GM18868 (cell line): ENCODE measurements around the gene TXLNA.
A peak's percentile ranks its signal among the peaks of the same experiment; 100 is the strongest.

Experiments
- ATAC-seq: cut with Tn5 transposase; IDR thresholded peaks from one replicate; pipeline ENCODE4 v1.9.1; 2021; ENCODE audit warnings: mild to moderate bottlenecking, moderate library complexity; ENCODE audit not compliant: unreplicated experiment

Gene TXLNA

GRCh38 chr1:32208469-32208868 is 29.0 kb downstream of the TXLNA start:
- no peak for ATAC-seq

- no peak for ATAC-seq
Observed at GRCh38 chr1:32208891-32209328, 29.4 kb downstream of the TXLNA start, which contains the start of gene DCDC2B. Gene DCDC2B (plus strand): TSS chr1:32209089. CDS start chr1:32209094, 5 bp downstream.

- ATAC-seq, result no peak
Observed at GRCh38 chr1:32215629-32216480, 36.4 kb downstream of the TXLNA start.

GRCh38 chr1:32216566-32216965 is 37.1 kb downstream of the TXLNA start:
- no peak for ATAC-seq

GRCh38 chr1:32219022-32219421 is 39.5 kb downstream of the TXLNA start:
- ATAC-seq, result no peak

- ATAC-seq, result no peak
Observed at GRCh38 chr1:32220746-32221580, 41.5 kb downstream of the TXLNA start.

- no peak for ATAC-seq
Observed at GRCh38 chr1:32221581-32221979, 42.1 kb downstream of the TXLNA start.

- peak; percentile 84 for ATAC-seq
Observed at GRCh38 chr1:32221980-32222755, 42.7 kb downstream of the TXLNA start, which contains the start of the genes EIF3I and TMEM234. Gene EIF3I (plus strand): TSS chr1:32222407. CDS start chr1:32222442, 35 bp downstream. Gene TMEM234 (minus strand): TSS chr1:32222353. CDS start chr1:32222322, 31 bp downstream.

- no peak for ATAC-seq
Observed at GRCh38 chr1:32223683-32224082, 44.2 kb downstream of the TXLNA start.

GRCh38 chr1:32224285-32224684 is 44.8 kb downstream of the TXLNA start:
- no peak for ATAC-seq

- ATAC-seq, result no peak
Observed at GRCh38 chr1:32228771-32229170, 49.3 kb downstream of the TXLNA start.

GRCh38 chr1:32231843-32232432 is 52.5 kb downstream of the TXLNA start:
- ATAC-seq, result no peak

GRCh38 chr1:32232558-32233304 is 53.3 kb downstream of the TXLNA start:
- no peak for ATAC-seq

GRCh38 chr1:32234792-32235191 is 55.3 kb downstream of the TXLNA start:
- no peak for ATAC-seq

GRCh38 chr1:32239337-32239736 is 59.9 kb downstream of the TXLNA start:
- ATAC-seq, result no peak

GRCh38 chr1:32239790-32240139 is 60.3 kb downstream of the TXLNA start:
- ATAC-seq, result no peak

- no peak for ATAC-seq
Observed at GRCh38 chr1:32240140-32240951, 60.9 kb downstream of the TXLNA start.

- peak; percentile 38 for ATAC-seq
Observed at GRCh38 chr1:32241001-32241763, 61.7 kb downstream of the TXLNA start.
